Astrocyte (in vitro differentiated cells and primary cell): ENCODE results near the gene CA10. TPM values are rescaled to one million over a fixed set of nuclear protein-coding genes. Genes with fewer than 3 reads are reported as not detected.

Experiments
- DNase-seq: peaks from one replicate; pipeline ENCODE4 v3.0.0-alpha.2; 2010; ENCODE audit warnings: low read depth
- FAIRE-seq: peaks from 2 replicates; lab custom pipeline; 2011; peaks lifted over from hg19 to GRCh38; lab: Jason Lieb, UNC
- H2AFZ ChIP-seq: 2 replicates; pipeline ENCODE4 v1.6.0; 2012; ENCODE audit warnings: low read depth, low read length, inconsistent platforms
- H3K27ac ChIP-seq: 2 replicates; pipeline ENCODE4 v1.5.1; 2011; ENCODE audit warnings: low read depth, low read length, inconsistent platforms
- H3K27me3 ChIP-seq: 2 replicates; pipeline ENCODE4 v1.6.0; 2011; ENCODE audit warnings: low read length, inconsistent platforms; ENCODE audit not compliant: insufficient read depth
- H3K36me3 ChIP-seq: 2 replicates; pipeline ENCODE4 v1.5.1; 2011; ENCODE audit warnings: low read length, inconsistent platforms; ENCODE audit not compliant: insufficient read depth
- H3K4me1 ChIP-seq: 2 replicates; pipeline ENCODE4 v1.5.1; 2011; ENCODE audit warnings: low read length, inconsistent platforms; ENCODE audit not compliant: insufficient read depth
- H3K4me2 ChIP-seq: 2 replicates; pipeline ENCODE4 v1.6.0; 2012; ENCODE audit warnings: low read length, inconsistent platforms
- H3K4me3 ChIP-seq: 2 replicates; pipeline ENCODE4 v1.5.1; 2011; ENCODE audit warnings: low read depth, mild to moderate bottlenecking, low read length, inconsistent platforms; ENCODE audit not compliant: insufficient read depth
- H3K79me2 ChIP-seq: 2 replicates; pipeline ENCODE4 v1.6.0; 2012; ENCODE audit warnings: mild to moderate bottlenecking, low read length, inconsistent platforms; ENCODE audit not compliant: insufficient read depth
- H3K9ac ChIP-seq: 2 replicates; pipeline ENCODE4 v1.6.0; 2012; ENCODE audit warnings: mild to moderate bottlenecking, low read length, inconsistent platforms
- H3K9me3 ChIP-seq: 2 replicates; pipeline ENCODE4 v1.5.1; 2012; ENCODE audit warnings: low read depth, mild to moderate bottlenecking, low read length, inconsistent platforms; ENCODE audit not compliant: insufficient read depth
- H4K20me1 ChIP-seq: 2 replicates; pipeline ENCODE4 v1.6.0; 2012; ENCODE audit warnings: low read length, inconsistent platforms; ENCODE audit not compliant: insufficient read depth
- H3K27ac Mint-ChIP-seq: one replicate; pipeline ENCODE4 v1.8.0; 2021; ENCODE audit warnings: mild to moderate bottlenecking, mixed read lengths; ENCODE audit not compliant: unreplicated experiment
- H3K27me3 Mint-ChIP-seq: one replicate; pipeline ENCODE4 v1.8.0; 2021; ENCODE audit warnings: low read depth, mixed read lengths; ENCODE audit not compliant: unreplicated experiment
- H3K36me3 Mint-ChIP-seq: one replicate; pipeline ENCODE4 v1.8.0; 2021; ENCODE audit warnings: low read depth, mixed read lengths; ENCODE audit not compliant: unreplicated experiment
- H3K4me1 Mint-ChIP-seq: one replicate; pipeline ENCODE4 v1.8.0; 2021; ENCODE audit warnings: low read depth, mixed read lengths; ENCODE audit not compliant: unreplicated experiment
- H3K4me3 Mint-ChIP-seq: one replicate; pipeline ENCODE4 v1.8.0; 2021; ENCODE audit warnings: mild to moderate bottlenecking, moderate library complexity, mixed read lengths; ENCODE audit not compliant: unreplicated experiment
- H3K9me3 Mint-ChIP-seq: one replicate; pipeline ENCODE4 v1.8.0; 2021; ENCODE audit warnings: mild to moderate bottlenecking, mixed read lengths; ENCODE audit not compliant: unreplicated experiment
- EZH2 ChIP-seq: IDR thresholded peaks from 2 replicates; pipeline ENCODE4 v1.6.1; 2012; ENCODE audit warnings: mild to moderate bottlenecking, low read length, inconsistent platforms; ENCODE audit not compliant: insufficient read depth
- total RNA-seq: library from RNA; stranded (reverse); gene quantifications from 2 replicates; pipeline ENCODE4 v1.2.1, GENCODE V29; 2021
- TF ChIP-seq, protein P1 (sequence below): IDR thresholded peaks from 2 replicates; pipeline ENCODE4 v1.5.1; 2011; ENCODE audit warnings: low read depth, mild to moderate bottlenecking, inconsistent platforms, low read length, moderate library complexity; ENCODE audit not compliant: insufficient read depth

The CA10 gene
- total RNA-seq, 1 donor from 2014 or later = 0.43 TPM

DNA sequence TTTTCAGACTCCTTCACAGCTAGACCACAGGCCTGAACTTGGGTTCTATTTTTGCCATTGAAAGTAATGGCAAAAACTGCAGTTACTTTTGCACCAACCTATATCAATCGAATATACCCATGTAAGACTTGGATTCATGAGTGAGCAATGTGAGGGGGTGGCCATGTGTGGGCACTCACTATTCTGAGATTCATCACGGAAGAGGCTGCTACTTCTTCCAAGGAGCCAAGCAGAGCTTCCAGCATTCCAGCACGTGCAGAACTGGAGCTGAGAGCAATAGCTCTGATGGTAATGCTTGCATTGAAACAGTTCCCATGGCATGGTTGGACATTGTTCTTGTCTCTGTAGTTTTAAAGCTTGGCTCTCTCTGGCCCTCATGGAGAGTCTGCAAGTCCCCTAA lies 327.6 kb downstream of the CA10 start:
- DNase-seq (no peak), FAIRE-seq (no peak)
- Histone ChIP-seq H3K36me3 (no peaks in the 10 kb centered on the region), H3K9me3 (peaks cover 4% of the 10 kb centered on the region), H4K20me1 (no peaks in the 10 kb centered on the region), H3K4me3 (no peak overlapping the region), H3K4me2 (no peak overlapping the region), H3K79me2 (no peaks in the 10 kb centered on the region), H3K27me3 (no peaks in the 10 kb centered on the region), H3K27ac (no peak overlapping the region), H2AFZ (no peak overlapping the region), H3K4me1 (no peaks in the 10 kb centered on the region), H3K9ac (no peak overlapping the region)
- H3K9me3 Mint-ChIP-seq = no peaks in the 10 kb centered on the region
- no peak overlapping the region for H3K27ac Mint-ChIP-seq
- H3K27me3 Mint-ChIP-seq = peaks cover 20% of the 10 kb centered on the region
- peaks cover 3% of the 10 kb centered on the region for H3K4me1 Mint-ChIP-seq
- no peaks in the 10 kb centered on the region for H3K36me3 Mint-ChIP-seq
- TF ChIP-seq EZH2 = no peak
- TF ChIP-seq, protein P1, sequence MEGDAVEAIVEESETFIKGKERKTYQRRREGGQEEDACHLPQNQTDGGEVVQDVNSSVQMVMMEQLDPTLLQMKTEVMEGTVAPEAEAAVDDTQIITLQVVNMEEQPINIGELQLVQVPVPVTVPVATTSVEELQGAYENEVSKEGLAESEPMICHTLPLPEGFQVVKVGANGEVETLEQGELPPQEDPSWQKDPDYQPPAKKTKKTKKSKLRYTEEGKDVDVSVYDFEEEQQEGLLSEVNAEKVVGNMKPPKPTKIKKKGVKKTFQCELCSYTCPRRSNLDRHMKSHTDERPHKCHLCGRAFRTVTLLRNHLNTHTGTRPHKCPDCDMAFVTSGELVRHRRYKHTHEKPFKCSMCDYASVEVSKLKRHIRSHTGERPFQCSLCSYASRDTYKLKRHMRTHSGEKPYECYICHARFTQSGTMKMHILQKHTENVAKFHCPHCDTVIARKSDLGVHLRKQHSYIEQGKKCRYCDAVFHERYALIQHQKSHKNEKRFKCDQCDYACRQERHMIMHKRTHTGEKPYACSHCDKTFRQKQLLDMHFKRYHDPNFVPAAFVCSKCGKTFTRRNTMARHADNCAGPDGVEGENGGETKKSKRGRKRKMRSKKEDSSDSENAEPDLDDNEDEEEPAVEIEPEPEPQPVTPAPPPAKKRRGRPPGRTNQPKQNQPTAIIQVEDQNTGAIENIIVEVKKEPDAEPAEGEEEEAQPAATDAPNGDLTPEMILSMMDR = no peak
- H3K4me3 Mint-ChIP-seq = no peak overlapping the region

DNA sequence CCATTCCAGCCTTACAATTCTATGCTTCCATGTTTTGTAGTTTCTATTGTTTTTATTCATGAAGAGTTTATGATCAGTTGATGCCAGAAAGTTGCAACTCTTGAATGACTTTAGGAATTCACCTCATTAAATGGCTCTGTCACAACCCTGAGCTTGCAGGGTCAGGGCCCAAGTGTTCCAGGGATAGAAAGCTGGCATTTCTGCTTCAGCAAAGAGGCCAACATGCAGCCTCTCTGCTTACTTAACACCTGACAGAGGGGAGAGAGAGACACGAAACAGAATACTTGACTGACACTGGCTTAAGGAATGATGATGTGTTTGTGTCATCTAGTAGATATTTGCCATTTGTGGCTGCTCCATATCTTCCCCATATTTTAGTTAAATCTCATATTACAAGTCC lies 328.1 kb downstream of the CA10 start:
- Mint-ChIP-seq H3K36me3 (no peaks in the 10 kb centered on the region), H3K4me3 (no peak overlapping the region), H3K4me1 (peaks cover 3% of the 10 kb centered on the region), H3K9me3 (no peaks in the 10 kb centered on the region), H3K27me3 (peaks cover 17% of the 10 kb centered on the region), H3K27ac (no peak overlapping the region)
- H3K4me2 ChIP-seq = no peak overlapping the region
- H3K4me3 ChIP-seq = no peak overlapping the region
- no peak overlapping the region for H3K9ac ChIP-seq
- H2AFZ ChIP-seq = no peak overlapping the region
- H3K27ac ChIP-seq = no peak overlapping the region
- no peaks in the 10 kb centered on the region for H3K36me3 ChIP-seq
- no peaks in the 10 kb centered on the region for H3K4me1 ChIP-seq
- DNase-seq (no peak), FAIRE-seq (no peak)
- no peaks in the 10 kb centered on the region for H3K79me2 ChIP-seq
- no peak for TF ChIP-seq EZH2
- TF ChIP-seq, protein P1 = no peak
- no peaks in the 10 kb centered on the region for H4K20me1 ChIP-seq
- peaks cover 4% of the 10 kb centered on the region for H3K9me3 ChIP-seq
- H3K27me3 ChIP-seq = no peaks in the 10 kb centered on the region

DNA sequence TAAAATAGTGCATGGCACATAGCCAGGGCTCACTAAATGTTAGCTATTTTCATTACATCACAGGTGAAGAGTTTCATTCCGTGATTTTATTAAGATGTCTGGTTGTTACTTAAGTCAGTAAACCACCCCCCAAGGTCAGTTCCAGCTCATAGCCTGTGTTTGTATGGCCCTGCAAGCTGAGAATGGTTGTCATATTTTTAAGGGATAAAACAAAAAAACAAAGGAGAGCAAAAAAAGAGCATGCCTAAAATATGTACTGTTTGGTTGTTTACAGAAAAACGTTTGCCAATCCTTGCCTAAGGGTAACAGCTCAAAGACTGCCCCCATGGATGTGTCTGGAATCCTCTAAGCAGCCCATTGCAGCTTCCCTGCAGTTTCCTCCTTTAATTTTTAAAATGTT lies 329.6 kb downstream of the CA10 start:
- peaks cover 3% of the 10 kb centered on the region for H3K4me1 Mint-ChIP-seq
- H2AFZ ChIP-seq = no peak overlapping the region

More for the DNA sequence above, 329.6 kb downstream of the CA10 start:
- no peak for DNase-seq
- FAIRE-seq = no peak
- Histone ChIP-seq H3K4me2 (no peak overlapping the region), H3K27ac (no peak overlapping the region), H3K4me3 (no peak overlapping the region), H3K27me3 (no peaks in the 10 kb centered on the region), H3K4me1 (no peaks in the 10 kb centered on the region), H3K79me2 (no peaks in the 10 kb centered on the region), H3K9me3 (no peaks in the 10 kb centered on the region), H3K9ac (no peak overlapping the region), H4K20me1 (no peaks in the 10 kb centered on the region), H3K36me3 (no peaks in the 10 kb centered on the region)
- H3K36me3 Mint-ChIP-seq = no peaks in the 10 kb centered on the region
- H3K27ac Mint-ChIP-seq = no peak overlapping the region
- H3K4me3 Mint-ChIP-seq = no peak overlapping the region
- TF ChIP-seq, protein P1 = no peak
- no peak for TF ChIP-seq EZH2
- H3K27me3 Mint-ChIP-seq = peaks cover 8% of the 10 kb centered on the region
- no peaks in the 10 kb centered on the region for H3K9me3 Mint-ChIP-seq
